ENCODE data around the gene EGLN3.

Gene EGLN3

GRCh38 chr14:33946679-33947476, 4.0 kb downstream of the EGLN3 start:
- no peaks in the 10 kb centered on the region for H3K36me3 ChIP-seq (ENCODE audit: insufficient read depth, low read length)
- no peak overlapping the region for H3K4me3 ChIP-seq
- no peak for DNase-seq (ENCODE audit: low read depth, low spot score)
- TF ChIP-seq EZH2 (IDR thresholded peaks at IDR 0.05) (no peak), POLR2AphosphoS5 (IDR thresholded peaks at IDR 0.05; ENCODE audit: borderline replicate concordance, low read depth, low read length) (no peak), FOXP2 (optimal IDR thresholded peaks at IDR 0.05; ENCODE audit: control extremely low read depth, extremely low read length, insufficient read depth) (no peak)
- no peak overlapping the region for H3K27ac ChIP-seq
- no peaks in the 10 kb centered on the region for H3K9me3 ChIP-seq (ENCODE audit: low read depth, low read length)
- no peak overlapping the region for H3K9ac ChIP-seq (ENCODE audit: insufficient read length)

- TF ChIP-seq FOXP2 (optimal IDR thresholded peaks at IDR 0.05; ENCODE audit: control extremely low read depth, extremely low read length, insufficient read depth) = no peak
- TF ChIP-seq POLR2AphosphoS5 (IDR thresholded peaks at IDR 0.05; ENCODE audit: borderline replicate concordance, low read depth, low read length) = no peak
- TF ChIP-seq EZH2 (IDR thresholded peaks at IDR 0.05) = no peak
- H3K4me3 ChIP-seq = no peak overlapping the region
- H3K9me3 ChIP-seq (ENCODE audit: low read depth, low read length) = no peaks in the 10 kb centered on the region
- DNase-seq (ENCODE audit: low read depth, low spot score) = no peak
- no peak overlapping the region for H3K9ac ChIP-seq (ENCODE audit: insufficient read length)
- no peaks in the 10 kb centered on the region for H3K36me3 ChIP-seq (ENCODE audit: insufficient read depth, low read length)
- H3K27ac ChIP-seq = no peak overlapping the region
These were observed 5.4 kb downstream of the EGLN3 start for GRCh38 chr14:33945210-33946088.

- Histone ChIP-seq H3K36me3 (ENCODE audit: insufficient read depth, low read length) (no peaks in the 10 kb centered on the region), H3K9ac (ENCODE audit: insufficient read length) (no peak overlapping the region), H3K9me3 (ENCODE audit: low read depth, low read length) (no peaks in the 10 kb centered on the region), H3K27ac (no peak overlapping the region), H3K4me3 (no peak overlapping the region)
- TF ChIP-seq POLR2AphosphoS5 (IDR thresholded peaks at IDR 0.05; ENCODE audit: borderline replicate concordance, low read depth, low read length) = no peak
- no peak for TF ChIP-seq FOXP2 (optimal IDR thresholded peaks at IDR 0.05; ENCODE audit: control extremely low read depth, extremely low read length, insufficient read depth)
- no peak for TF ChIP-seq EZH2 (IDR thresholded peaks at IDR 0.05)
- DNase-seq (ENCODE audit: low read depth, low spot score) = no peak
These were observed 7.6 kb downstream of the EGLN3 start for GRCh38 chr14:33943096-33943883.

- H3K9ac ChIP-seq (ENCODE audit: insufficient read length) = no peak overlapping the region
- no peak overlapping the region for H3K4me3 ChIP-seq
- no peak overlapping the region for H3K27ac ChIP-seq
- TF ChIP-seq EZH2 (IDR thresholded peaks at IDR 0.05) (no peak), FOXP2 (optimal IDR thresholded peaks at IDR 0.05; ENCODE audit: control extremely low read depth, extremely low read length, insufficient read depth) (no peak), POLR2AphosphoS5 (IDR thresholded peaks at IDR 0.05; ENCODE audit: borderline replicate concordance, low read depth, low read length) (no peak)
- no peaks in the 10 kb centered on the region for H3K36me3 ChIP-seq (ENCODE audit: insufficient read depth, low read length)
- no peaks in the 10 kb centered on the region for H3K9me3 ChIP-seq (ENCODE audit: low read depth, low read length)
- no peak for DNase-seq (ENCODE audit: low read depth, low spot score)
These were observed 9.2 kb downstream of the EGLN3 start for GRCh38 chr14:33941718-33942117.

GRCh38 chr14:33940561-33941011, 10.3 kb downstream of the EGLN3 start:
- Histone ChIP-seq H3K36me3 (ENCODE audit: insufficient read depth, low read length) (no peaks in the 10 kb centered on the region), H3K9me3 (ENCODE audit: low read depth, low read length) (no peaks in the 10 kb centered on the region), H3K4me3 (no peak overlapping the region), H3K27ac (no peak overlapping the region), H3K9ac (ENCODE audit: insufficient read length) (no peak overlapping the region)
- TF ChIP-seq POLR2AphosphoS5 (IDR thresholded peaks at IDR 0.05; ENCODE audit: borderline replicate concordance, low read depth, low read length) (no peak), EZH2 (IDR thresholded peaks at IDR 0.05) (no peak), FOXP2 (optimal IDR thresholded peaks at IDR 0.05; ENCODE audit: control extremely low read depth, extremely low read length, insufficient read depth) (no peak)
- no peak for DNase-seq (ENCODE audit: low read depth, low spot score)

- TF ChIP-seq EZH2 (IDR thresholded peaks at IDR 0.05) = no peak
- no peak for TF ChIP-seq POLR2AphosphoS5 (IDR thresholded peaks at IDR 0.05; ENCODE audit: borderline replicate concordance, low read depth, low read length)
- no peak for TF ChIP-seq FOXP2 (optimal IDR thresholded peaks at IDR 0.05; ENCODE audit: control extremely low read depth, extremely low read length, insufficient read depth)
- Histone ChIP-seq H3K9ac (ENCODE audit: insufficient read length) (no peak overlapping the region), H3K36me3 (ENCODE audit: insufficient read depth, low read length) (no peaks in the 10 kb centered on the region), H3K9me3 (ENCODE audit: low read depth, low read length) (no peaks in the 10 kb centered on the region), H3K4me3 (no peak overlapping the region), H3K27ac (no peak overlapping the region)
- no peak for DNase-seq (ENCODE audit: low read depth, low spot score)
These were observed 12.5 kb downstream of the EGLN3 start for GRCh38 chr14:33938131-33938949.

- TF ChIP-seq EZH2 (IDR thresholded peaks at IDR 0.05) (no peak), POLR2AphosphoS5 (IDR thresholded peaks at IDR 0.05; ENCODE audit: borderline replicate concordance, low read depth, low read length) (no peak), FOXP2 (optimal IDR thresholded peaks at IDR 0.05; ENCODE audit: control extremely low read depth, extremely low read length, insufficient read depth) (no peak)
These were observed 14.5 kb downstream of the EGLN3 start for GRCh38 chr14:33936391-33936790.

More at GRCh38 chr14:33936391-33936790, 14.5 kb downstream of the EGLN3 start:
- no peak for DNase-seq (ENCODE audit: low read depth, low spot score)
- Histone ChIP-seq H3K9me3 (ENCODE audit: low read depth, low read length) (no peaks in the 10 kb centered on the region), H3K4me3 (no peak overlapping the region), H3K36me3 (ENCODE audit: insufficient read depth, low read length) (no peaks in the 10 kb centered on the region), H3K9ac (ENCODE audit: insufficient read length) (no peak overlapping the region), H3K27ac (no peak overlapping the region)

Data from SK-N-MC (cell line).